SW 1271 (cell line): ENCODE results near the gene IFI27L2.

Source experiments
- DNase-seq, 2 experiments: peaks; one replicate each; lab custom pipeline; 2025; lab: John Stamatoyannopoulos, UW

Gene IFI27L2

DNA sequence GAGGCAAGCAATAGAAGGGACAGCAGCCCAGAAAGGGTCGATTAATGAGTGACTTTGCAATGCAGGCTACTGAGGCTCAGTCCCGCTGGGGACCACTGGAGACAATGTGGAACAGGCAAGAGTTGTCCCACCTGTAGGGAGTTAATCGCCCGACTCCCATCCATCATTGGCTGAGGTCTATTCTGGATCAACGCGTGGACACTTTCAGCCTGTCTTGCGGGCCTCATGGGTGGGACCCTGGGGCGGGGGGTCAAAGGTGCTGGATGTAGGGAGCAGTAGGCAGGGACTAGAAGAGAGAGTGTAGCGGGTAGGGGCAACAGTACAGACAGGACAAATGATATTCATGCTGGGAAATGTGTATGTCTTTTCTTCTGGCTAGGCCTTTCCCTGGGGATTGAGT, 6.1 kb downstream of the IFI27L2 start:
- no peak for DNase-seq

DNA sequence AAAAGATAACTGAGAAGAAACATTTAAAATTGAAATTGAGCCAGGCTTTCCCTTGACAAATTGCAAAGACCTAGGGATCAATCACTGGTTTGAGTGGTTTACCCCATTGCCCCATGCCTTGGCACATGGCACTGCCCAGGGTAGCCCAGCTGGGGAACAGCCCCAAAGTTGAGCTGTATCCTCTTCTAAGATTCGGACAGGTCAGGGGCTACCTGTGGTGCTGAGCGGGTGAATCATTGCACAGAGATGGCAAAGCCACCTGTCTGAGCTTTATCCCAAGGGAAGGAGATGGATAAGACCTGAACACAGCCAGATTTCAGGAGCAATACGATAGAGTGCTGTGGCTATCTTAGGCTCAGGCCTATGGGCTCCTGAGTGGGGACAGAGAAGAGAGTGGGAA, 7.0 kb downstream of the IFI27L2 start:
- no peak for DNase-seq

DNA sequence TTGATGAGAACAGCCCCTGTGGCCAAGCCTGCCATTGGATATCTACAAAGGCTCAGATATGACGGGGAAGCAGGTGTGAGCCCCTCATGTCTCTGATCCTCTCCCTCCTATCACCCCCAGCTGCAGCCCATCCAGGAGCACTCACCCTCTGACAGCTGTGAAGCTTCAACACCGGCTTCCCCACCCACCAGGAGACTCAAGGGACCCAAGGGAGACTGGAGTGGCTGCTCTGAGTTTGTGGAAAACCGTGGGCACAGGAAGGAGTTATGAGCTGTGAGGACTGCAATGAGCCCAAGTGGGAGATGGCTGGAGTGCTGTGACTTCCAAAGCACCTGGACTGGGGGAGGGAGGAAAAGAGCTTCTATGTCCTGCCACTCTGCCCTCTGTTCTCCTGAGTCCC, 7.9 kb downstream of the IFI27L2 start:
- DNase-seq: no peak

DNA sequence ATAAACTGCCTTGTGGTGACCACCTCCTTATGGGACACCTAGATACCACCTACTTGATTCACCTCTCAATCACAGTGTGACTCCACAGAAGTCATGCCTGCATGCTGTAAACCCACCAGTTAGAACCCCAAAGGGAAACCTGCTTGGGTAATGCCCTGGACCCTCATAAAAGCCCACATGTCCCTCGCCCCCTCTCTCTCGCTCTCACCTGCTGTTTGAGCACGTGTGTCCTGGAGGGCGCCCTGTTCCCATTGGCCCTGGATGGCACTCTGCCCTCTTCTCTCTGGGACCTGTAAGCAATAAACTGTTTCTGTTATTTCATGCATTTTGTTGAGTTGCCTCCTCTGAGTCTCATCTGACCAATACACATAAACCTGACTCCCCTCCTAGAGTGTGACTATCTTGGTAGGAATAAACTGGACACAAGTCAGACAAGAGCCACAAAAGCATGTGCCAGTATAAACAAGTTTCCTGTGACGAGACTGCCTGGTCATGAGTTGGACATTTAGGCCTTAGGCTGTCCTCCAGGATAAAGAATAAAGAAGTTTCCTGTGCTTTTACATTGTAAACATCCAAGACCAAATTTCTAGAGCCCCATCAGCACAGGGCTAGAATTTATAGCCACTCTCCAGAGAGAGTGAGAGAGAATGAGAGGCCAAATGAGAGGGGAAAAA, 8.6 kb downstream of the IFI27L2 start:
- no peak for DNase-seq

DNA sequence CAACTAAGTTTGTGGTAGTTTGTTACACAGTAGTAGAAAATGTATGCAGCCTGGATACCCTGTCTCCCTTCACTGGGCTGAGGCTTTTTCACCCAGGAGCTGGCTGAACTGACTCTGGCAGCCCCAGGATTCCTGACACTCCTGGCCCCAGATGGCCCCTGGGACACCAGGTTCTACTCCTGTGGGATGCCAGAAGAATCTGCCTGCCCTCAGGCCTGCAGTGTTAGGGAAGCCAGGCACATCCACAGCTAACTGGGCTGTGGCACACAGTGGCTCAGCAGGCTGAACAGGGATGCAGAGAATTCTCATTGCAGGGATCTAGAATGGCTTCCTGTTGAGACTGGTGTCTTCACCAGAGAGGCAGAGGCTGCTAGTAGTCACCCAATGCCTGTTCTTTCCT, 10.3 kb downstream of the IFI27L2 start:
- DNase-seq: no peak

DNA sequence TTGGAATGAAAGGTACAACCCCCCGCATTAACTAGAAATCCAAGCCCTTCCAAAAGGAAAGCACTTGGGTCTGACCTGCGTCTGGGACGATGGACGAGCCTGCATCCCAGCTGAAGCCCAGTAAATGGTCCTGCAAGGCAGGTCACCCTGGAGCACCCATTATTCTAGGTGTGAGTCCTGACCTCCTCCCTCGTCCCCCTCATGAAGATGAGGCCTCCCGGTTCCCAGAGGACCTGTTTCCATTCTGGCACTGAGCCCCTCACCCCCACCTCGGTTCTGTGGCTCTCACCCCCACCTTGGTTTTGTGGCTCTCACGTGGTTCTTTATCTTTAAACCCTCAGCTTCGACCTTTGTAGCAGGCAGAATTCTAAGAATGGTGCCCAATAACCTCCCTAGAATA, 11.5 kb downstream of the IFI27L2 start:
- DNase-seq: no peak

DNA sequence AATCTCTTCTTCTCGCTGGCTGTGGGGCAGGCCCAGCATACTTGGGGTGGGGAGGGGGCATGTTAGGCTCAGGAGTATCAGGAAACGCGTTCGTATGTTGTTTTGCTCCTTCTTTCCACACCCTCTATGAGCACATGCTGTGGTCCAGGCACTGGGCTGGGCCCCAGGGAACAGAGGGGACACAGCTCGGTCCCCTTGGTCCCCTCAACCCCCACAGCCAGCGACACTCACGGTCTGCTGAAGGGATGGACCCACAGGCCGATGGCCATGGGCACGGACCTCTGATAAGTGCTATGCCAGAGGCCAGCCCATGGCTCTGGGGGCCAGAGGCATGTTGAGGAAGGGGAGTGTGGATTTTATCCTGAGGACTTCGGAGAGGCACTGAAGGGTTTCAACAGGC, 12.7 kb downstream of the IFI27L2 start:
- no peak for DNase-seq

DNA sequence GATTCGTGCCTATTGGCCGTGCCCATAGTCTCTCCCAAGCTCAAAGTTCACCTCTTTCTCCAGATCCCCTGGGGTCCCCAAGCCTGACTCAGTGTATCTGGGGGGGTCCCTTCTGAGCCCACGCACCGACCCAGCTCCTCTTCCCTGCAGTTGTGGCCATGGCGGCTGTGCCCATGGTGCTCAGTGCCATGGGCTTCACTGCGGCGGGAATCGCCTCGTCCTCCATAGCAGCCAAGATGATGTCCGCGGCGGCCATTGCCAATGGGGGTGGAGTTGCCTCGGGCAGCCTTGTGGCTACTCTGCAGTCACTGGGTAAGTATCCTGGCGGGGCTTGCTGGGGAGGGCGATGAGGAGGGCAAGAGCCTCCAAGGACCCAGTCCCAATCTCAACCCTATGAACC, 13.8 kb downstream of the IFI27L2 start:
- DNase-seq: no peak

DNA sequence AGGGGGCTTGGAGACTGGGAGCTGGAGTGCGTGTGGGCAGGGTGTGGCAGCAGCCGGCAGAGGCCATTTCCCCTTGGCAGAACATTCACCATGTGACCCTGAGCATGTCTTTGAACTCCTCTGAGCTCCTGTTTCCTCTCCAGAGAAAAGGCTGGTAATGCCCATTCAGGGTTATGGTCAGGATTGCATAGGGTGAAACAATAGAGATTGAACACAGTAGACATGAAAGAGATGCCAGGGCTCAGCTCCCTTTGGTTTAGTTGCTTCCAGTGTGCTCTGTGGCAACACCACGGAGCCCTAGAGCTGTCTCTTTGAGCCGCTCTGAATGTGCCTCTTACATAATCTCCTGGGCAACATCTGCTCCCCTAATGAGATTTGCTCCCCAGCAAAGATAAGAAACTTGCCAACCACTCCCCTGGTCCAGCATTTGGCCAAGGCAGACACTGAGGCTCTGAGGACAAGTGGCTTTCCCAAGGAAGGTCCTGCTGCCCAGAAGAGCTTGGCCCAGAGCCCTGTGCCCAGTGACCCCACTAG, 14.3 kb downstream of the IFI27L2 start:
- DNase-seq: no peak

DNA sequence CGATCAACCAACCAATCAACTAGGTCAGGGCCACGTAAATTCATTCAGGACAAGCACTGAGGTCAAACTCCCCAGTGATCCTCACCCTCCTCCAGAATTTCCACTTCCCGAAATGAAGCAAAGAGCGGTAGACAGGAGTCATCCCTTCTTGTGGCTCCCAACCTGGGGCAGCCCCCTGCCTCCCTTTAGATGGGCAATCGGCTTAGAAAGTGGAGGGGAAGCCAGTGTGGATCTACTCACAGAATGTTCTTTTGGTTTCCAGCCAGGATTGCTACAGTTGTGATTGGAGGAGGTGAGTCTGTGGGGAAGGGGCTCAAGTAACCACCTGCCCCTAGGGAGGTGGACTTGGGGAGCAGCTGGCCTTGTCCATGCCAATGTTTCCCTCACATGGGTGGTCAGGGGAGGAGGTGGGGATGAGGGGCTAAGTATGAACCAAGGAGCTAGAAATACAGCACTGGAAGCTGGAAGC, 14.8 kb downstream of the IFI27L2 start:
- DNase-seq: no peak

DNA sequence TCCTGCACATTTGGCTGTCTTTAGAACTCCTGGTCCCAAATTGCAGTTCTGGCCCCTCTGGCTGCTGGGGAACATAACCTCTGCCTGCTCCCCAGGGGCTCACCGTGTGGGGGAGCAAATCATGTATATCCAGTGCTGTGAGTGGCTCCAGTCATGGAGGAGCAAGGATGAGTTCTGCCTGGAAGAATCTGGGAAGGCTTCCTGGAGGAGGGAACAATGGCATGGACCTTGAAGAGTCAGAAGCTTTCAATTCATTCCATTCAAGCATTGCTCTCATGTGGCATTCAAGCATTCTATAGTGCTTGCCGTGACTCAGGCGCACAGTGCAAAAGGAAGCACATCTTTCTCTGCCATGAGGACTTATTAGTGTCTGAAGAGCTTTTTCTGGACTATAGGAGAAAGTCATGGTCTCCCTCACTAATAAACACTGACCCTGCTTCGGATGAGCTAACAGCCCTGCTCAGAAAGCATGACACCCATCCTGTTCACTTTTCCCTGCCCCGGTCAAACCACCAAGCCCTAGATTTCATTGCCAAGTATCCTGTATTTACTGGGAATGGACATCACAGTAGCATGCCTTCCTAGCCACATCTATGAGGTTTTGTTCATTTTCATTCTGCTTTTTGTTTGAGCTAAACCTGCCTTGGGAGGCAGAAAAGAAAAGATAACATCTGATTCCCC, 15.4 kb downstream of the IFI27L2 start:
- no peak for DNase-seq

DNA sequence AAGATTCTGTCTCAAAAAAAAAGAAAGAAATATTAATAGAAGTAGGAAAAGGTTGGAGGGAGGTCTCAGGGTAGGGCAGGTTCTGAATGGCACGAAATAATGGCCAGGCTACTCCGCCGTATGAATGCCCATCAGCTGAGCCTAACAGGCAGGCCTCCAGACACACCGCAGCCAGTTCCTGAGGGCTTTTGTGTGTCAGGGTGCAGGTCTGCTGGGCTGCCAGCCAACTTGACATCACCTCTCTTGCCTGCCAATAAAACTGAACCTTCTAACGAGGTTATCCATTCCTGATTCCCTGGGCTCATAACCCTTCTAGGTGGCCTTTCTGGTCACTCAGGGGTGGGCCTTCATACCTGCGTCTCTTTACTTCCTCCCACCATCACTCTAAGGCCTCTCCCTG, 15.9 kb downstream of the IFI27L2 start:
- no peak for DNase-seq

DNA sequence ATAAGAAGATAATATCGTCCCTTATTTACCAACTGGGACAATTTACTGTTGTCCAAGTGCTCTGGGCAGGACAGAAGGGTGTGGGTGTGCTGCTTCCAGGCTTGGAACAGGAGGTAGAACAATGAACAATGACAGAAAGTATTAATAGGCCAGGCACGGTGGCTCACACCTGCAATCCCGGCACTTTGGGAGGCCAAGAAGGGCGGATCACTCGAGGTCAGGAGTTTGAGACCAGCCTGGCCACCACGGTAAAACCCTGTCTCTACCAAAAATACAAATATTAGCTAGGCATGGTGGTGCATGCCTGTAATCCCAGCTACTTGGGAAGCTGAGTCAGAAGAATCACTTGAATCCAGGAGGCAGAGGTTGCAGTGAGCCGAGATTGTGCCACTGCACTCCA, 16.3 kb downstream of the IFI27L2 start:
- DNase-seq: no peak

DNA sequence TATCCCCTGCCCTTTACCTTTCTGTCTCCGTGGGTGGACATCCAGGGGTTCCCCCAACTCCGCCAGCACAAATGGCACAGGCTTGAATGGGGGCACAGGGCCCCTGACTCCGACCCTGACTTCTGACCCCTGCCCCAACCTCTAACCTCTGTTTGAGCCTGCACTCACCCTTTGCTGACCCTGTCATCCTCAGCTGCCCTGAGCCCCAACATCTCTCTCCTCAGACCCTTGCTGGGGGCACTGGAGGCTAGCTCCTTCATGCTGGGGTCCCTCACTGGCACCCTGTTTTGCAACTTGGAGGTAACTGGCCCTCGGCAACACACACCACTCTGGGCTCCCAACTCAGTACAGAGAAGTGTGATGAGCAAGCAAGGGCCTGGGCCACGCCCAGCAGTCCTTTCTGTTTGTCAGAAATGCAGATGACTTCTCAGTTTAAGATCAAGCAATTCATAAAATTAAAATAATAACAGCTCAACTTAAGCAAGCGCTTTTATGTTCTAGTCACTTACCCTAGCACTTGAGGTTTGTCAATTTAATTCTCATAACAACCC, 16.8 kb downstream of the IFI27L2 start:
- no peak for DNase-seq

DNA sequence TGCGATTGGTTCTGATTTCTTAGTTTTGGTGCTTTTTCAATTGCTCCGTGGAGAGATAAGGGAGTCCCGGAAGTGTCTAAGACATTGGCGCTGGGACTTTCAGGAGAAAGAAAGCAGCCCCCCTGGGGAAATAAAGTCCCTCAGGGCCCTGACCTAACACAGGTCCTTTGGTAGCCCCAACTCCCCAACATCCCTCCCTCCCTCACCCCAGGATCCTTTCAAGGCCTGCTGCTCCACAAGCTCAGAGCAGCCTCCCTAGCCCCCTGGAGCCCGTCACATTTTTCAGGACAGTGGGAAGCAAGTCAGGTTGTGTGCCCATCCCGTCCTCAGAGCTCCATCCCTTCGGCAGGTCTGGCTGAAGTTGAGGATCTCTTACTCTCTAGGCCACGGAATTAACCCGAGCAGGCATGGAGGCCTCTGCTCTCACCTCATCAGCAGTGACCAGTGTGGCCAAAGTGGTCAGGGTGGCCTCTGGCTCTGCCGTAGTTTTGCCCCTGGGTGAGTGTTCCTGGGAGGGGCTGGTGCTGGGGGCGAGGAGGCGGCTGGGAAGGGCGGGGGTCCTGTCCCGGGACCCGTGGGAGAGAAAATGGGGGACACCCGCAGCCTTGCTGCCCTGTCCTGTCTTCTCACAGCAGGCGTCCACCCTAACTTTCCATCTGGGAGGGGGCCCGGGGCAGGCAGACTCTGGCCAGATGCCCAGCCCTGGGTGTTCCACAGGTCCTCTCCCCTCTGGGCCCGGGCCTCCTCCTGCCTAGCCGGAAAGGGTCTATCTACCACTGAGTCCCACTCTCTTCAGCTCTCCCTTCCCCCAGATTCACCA, 17.9 kb downstream of the IFI27L2 start:
- DNase-seq: no peak

DNA sequence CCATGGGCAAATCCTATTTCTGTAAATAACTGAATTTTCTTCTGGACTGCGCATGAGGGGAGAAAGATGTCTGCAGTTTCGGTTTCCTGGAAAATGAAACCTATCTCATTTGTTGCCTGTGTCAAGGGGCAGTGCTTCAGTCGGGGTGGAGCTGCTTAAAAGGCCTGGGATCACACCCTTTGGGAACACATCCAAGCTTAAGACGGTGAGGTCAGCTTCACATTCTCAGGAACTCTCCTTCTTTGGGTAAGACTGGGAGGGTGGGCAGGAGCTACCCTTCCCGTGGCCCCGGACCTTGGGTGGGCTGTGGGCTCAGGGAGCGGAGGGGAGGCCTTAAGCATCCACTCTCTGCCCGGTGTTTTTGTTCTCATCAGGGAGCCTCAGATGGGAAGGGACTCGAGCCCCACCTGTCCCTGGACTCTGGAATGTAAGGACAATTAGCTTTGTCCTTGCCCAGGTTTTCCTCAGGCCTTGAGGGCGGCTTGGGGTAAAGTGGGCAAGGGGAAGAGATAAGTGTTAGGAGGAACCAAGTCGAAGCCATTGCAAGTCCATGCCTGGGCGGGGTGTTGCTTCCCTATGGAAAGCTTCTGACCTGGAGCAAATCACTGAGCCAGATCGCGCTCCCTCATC, 18.7 kb downstream of the IFI27L2 start, which contains the start of gene IFI27:
Gene IFI27 (plus strand): TSS at position 185 of the 630 bp plus-strand sequence.
- DNase-seq: no peak

DNA sequence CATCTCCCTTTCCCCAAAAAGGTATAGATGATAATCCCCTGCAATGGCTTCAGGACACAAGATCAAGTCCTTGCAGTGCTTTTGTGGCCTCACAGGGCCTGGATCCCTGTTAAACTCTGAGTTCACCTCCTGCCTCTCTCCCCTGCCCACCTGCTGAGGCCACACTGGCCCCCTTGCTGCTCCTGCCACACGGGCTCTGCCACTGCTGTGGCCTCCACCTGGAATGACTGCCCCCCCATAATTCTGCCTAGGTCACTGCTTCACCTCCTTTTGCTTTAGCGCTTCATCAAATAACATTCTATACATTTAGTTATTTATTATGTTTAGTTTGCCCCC, 19.5 kb downstream of the IFI27L2 start:
- DNase-seq: no peak

DNA sequence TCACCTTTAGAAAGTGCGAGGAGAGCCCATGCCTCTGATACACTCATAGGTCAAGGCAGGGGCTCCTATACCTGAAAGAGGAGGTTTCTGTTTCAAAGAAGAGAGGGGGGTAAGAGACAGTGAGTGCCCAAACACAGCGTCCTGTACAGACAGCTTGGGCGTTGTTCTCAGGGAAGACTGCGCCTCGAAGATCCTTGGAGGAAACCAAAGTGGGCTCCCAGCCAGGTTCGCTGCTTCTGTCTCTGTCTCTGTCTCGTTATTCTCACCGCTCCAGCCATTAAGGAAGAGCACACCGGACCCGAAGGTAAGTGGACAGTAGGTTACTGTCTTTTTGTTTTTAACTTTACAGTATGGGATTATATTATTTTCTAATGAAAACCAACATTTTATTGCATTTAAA, 24.7 kb downstream of the IFI27L2 start:
- DNase-seq: no peak

DNA sequence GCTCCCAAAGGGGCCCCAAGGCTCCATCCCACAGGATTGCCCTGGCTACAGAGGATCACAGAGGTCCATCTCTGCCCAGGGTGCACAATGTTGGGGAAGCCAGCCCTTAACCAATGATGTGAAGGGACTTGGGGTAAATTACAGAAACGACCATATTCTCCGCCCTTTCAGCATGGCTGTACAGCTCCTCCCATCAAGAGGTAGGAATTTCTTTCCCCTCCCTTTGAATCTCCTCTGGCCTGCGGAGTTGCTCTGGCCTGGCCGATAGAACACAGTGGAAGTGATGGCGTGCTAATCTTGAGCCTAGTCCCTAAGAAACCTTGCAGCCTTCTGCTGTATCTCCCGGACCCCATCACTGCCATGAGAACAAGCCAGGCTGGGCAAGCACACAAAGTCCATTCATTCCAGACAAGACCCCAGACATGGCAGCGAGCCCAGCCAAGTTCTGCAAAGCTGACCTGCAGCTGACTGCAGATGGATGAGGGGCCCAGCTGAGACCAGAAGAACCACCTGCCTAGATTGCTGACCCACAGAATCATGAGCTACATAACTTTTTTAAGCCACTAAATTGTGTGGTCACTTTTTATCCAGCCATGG, 25.8 kb downstream of the IFI27L2 start:
- DNase-seq: no peak

DNA sequence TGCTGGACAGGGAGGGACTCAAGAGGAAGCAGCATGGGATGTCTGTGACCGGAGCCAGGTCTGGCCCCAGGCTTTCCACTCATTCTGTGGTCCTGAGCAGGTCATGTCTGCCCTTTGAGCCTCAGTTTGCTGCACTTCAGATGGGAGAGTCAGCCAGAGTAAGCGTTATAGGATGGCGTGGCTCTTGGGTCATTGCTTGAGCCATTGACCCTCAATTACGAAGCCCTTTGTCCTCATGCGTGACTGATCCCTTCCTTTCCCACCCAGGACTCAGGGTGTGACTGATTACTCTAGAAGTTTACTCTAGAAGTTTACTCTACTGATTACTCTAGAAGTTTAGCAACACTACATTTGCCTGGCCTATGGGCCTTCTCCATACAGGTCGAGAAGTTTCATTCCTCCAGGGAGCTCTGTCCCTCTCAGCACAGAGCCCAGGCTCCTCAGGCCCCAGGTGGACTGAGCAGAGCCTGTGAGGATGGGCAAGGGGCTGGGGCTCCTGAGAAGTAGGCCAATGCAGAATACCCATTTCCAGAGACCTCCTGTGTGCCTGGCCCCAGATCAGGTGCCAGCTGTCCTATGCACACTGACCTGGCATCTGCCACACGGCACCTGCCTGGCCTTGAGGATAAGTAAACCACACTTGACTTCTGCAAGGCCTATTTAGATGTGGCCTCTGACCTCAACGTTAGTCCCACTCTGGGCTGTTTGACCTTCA, 26.5 kb downstream of the IFI27L2 start:
- no peak for DNase-seq

DNA sequence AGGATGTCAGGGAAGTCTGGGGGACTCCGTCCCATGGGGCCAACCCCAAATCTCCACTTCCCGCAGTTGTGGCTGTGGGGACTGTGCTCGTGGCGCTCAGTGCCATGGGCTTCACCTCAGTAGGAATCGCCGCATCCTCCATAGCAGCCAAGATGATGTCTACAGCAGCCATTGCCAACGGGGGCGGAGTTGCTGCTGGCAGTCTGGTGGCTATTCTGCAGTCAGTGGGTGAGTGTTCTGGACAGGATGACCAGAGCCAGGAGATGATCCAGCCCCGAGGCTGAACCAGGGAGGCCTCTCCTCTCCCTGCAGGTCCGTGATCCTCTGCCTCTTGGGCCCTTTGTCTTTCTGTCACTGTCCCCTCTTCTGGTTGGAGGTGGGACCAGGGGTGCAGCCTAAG, 27.7 kb downstream of the IFI27L2 start:
- no peak for DNase-seq
